ENCODE measurements around the gene STOX1. TPM values are rescaled to one million over a fixed set of nuclear protein-coding genes. Genes with fewer than 3 reads are reported as not detected.
A peak's percentile ranks its signal among the peaks of the same experiment; 100 is the strongest.
"Not testable (repeated sequence)": the region's sequence is repeated elsewhere in the genome, so short reads cannot be mapped to it uniquely, and the experiment has no call there.

The STOX1 gene
- total RNA-seq, 2 donors from 2014 or later: 0.19 to 0.50 TPM

DNA sequence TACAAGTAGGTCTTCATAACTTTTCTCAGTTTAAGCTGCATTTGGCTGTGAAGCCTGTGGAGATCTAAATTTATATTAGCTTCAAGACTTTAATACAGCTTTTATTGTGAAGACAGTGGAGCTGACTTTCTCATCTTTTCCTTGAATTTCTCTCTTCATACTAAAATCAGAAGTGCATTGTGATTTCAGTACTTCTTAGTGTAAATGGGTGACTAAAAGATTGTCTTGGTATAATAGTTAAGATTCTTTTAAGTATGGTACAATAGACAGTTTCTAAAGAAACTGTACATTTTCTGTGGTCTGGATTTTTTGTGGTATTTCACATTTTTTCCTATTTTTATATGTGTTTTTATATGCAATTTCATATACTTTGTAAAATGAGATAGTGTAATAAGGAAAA, 107.7 kb downstream of the STOX1 start:
- no peaks in the 10 kb centered on the region for H3K27me3 Mint-ChIP-seq
- H3K9me3 Mint-ChIP-seq: no peaks in the 10 kb centered on the region
- ATAC-seq (peak in 1 of 2 donors; percentile 46), DNase-seq (ENCODE audit: low spot score) (no peak)
- H3K4me3 Mint-ChIP-seq: no peak overlapping the region
- H3K27ac Mint-ChIP-seq: no peak overlapping the region
- H3K4me1 Mint-ChIP-seq (ENCODE audit: low read depth in 2 of 2): peaks cover 0 to 5% of the 10 kb centered on the region in 2 donors
- H3K36me3 Mint-ChIP-seq: peaks cover 28% of the 10 kb centered on the region

- DNase-seq (ENCODE audit: low spot score) (no peak), ATAC-seq (no peak)
- Mint-ChIP-seq H3K9me3 (no peaks in the 10 kb centered on the region), H3K36me3 (peaks cover 17% of the 10 kb centered on the region), H3K27ac (peak overlapping the region in 1 of 2 donors; percentile 27), H3K27me3 (no peaks in the 10 kb centered on the region), H3K4me3 (no peak overlapping the region), H3K4me1 (ENCODE audit: low read depth in 2 of 2) (peaks cover 0 to 3% of the 10 kb centered on the region in 2 donors)
Measured at GRCh38 chr10:68938117-68938516, 110.8 kb downstream of the STOX1 start.

DNA sequence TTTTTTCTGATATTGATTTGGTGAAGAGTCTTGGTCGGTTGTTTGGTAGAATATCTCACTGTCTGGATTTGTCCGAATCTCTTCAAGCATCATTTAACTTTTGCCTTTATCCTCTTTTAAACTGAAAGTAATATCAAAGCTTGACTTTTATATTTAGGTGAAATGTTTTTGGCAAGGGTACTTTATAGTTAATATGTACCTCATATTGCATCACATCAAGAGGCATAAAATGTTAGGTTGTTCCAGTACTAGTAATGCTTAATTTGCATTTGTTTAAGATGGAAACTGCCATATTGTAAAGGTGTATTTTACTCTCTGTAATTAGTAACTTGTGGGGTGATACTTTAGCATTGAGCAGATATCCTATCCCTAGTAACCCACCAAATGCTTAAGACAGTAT, 111.6 kb downstream of the STOX1 start:
- Mint-ChIP-seq H3K27me3 (no peaks in the 10 kb centered on the region), H3K9me3 (no peaks in the 10 kb centered on the region), H3K4me1 (ENCODE audit: low read depth in 2 of 2) (peaks cover 0 to 3% of the 10 kb centered on the region in 2 donors), H3K36me3 (peaks cover 17% of the 10 kb centered on the region), H3K4me3 (no peak overlapping the region), H3K27ac (peak overlapping the region in 1 of 2 donors; percentile 27)
- DNase-seq (ENCODE audit: low spot score) (no peak), ATAC-seq (no peak)

DNA sequence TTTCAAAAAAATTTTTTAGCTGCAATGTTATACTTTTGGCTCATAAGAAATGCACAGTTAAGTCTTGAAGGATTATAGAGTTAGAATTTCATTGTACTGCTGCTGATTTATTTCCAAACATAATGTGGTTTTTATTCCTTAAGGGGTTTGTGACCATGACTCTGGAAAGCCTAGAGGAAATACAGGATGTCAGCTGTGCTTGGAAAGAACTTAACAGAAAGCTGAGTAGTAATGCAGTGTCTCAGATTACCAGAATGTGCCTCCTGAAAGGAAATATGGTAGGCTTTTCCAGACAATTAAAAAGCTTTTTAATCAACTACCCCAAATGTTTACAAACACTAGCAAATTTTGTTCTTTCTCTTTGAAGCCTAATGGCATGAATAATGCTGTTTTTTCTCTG, 113.6 kb downstream of the STOX1 start:
- not testable (repeated sequence) for DNase-seq (ENCODE audit: low spot score); ATAC-seq; H3K27ac Mint-ChIP-seq; H3K27me3 Mint-ChIP-seq; H3K9me3 Mint-ChIP-seq; H3K4me1 Mint-ChIP-seq (ENCODE audit: low read depth in 2 of 2); H3K4me3 Mint-ChIP-seq
- peaks cover 17% of the 10 kb centered on the region for H3K36me3 Mint-ChIP-seq

Other genes starting within 250 kb of the STOX1 start
- gene CCAR1, start 106.3 kb upstream of the STOX1 start, total RNA-seq: 100 to 1,000 TPM in 1 of 2 donors, 10 to 100 TPM in 1; 81.8 to 155 TPM
- 10 to 100 TPM; 39.6 to 47.6 TPM for gene DDX50, start 73.8 kb downstream of the STOX1 start, total RNA-seq
- gene DDX21, start 128.6 kb downstream of the STOX1 start, total RNA-seq: 100 to 1,000 TPM; 173 to 209 TPM
- 10 to 100 TPM; 13.4 to 14.3 TPM for gene KIFBP, start 161.3 kb downstream of the STOX1 start, total RNA-seq